ENCODE data around the gene BAG3.

The BAG3 gene

GRCh38 chr10:119630300-119630699, 20.9 kb upstream of the BAG3 start:
- no peak for TF ChIP-seq CTCF (IDR thresholded peaks at IDR 0.05)
- Histone ChIP-seq H3K4me3 (ENCODE audit: low read depth, low read length) (no peak overlapping the region), H3K9ac (no peak overlapping the region), H3K4me1 (no peaks in the 10 kb centered on the region), H2AFZ (no peak overlapping the region), H3K4me2 (ENCODE audit: low read length) (no peak overlapping the region), H3K36me3 (ENCODE audit: control insufficient read depth, insufficient read depth, low read length) (no peaks in the 10 kb centered on the region), H3K27ac (no peak overlapping the region), H3K9me3 (ENCODE audit: control insufficient read depth, low read length) (no peaks in the 10 kb centered on the region), H3K79me2 (no peaks in the 10 kb centered on the region), H3K27me3 (ENCODE audit: control insufficient read depth, insufficient read depth, low read length) (no peaks in the 10 kb centered on the region)

GRCh38 chr10:119633538-119634218, 17.5 kb upstream of the BAG3 start:
- H3K27me3 ChIP-seq (ENCODE audit: control insufficient read depth, insufficient read depth, low read length): no peaks in the 10 kb centered on the region
- H3K4me1 ChIP-seq: no peaks in the 10 kb centered on the region
- no peak overlapping the region for H3K4me3 ChIP-seq (ENCODE audit: low read depth, low read length)
- no peak for TF ChIP-seq CTCF (IDR thresholded peaks at IDR 0.05)
- H3K9me3 ChIP-seq (ENCODE audit: control insufficient read depth, low read length): no peaks in the 10 kb centered on the region
- H3K79me2 ChIP-seq: no peaks in the 10 kb centered on the region
- H3K4me2 ChIP-seq (ENCODE audit: low read length): no peak overlapping the region
- no peak overlapping the region for H3K27ac ChIP-seq
- H2AFZ ChIP-seq: no peak overlapping the region
- H3K9ac ChIP-seq: no peak overlapping the region
- H3K36me3 ChIP-seq (ENCODE audit: control insufficient read depth, insufficient read depth, low read length): no peaks in the 10 kb centered on the region

- Histone ChIP-seq H2AFZ (no peak overlapping the region), H3K27ac (no peak overlapping the region)
These were observed 17.0 kb upstream of the BAG3 start for GRCh38 chr10:119634219-119634544.

GRCh38 chr10:119637631-119638030, 13.5 kb upstream of the BAG3 start:
- Histone ChIP-seq H3K27ac (no peak overlapping the region), H3K4me1 (no peaks in the 10 kb centered on the region), H3K27me3 (ENCODE audit: control insufficient read depth, insufficient read depth, low read length) (no peaks in the 10 kb centered on the region), H2AFZ (no peak overlapping the region), H3K79me2 (no peaks in the 10 kb centered on the region), H3K9ac (no peak overlapping the region), H3K9me3 (ENCODE audit: control insufficient read depth, low read length) (no peaks in the 10 kb centered on the region), H3K4me3 (ENCODE audit: low read depth, low read length) (no peak overlapping the region), H3K36me3 (ENCODE audit: control insufficient read depth, insufficient read depth, low read length) (no peaks in the 10 kb centered on the region), H3K4me2 (ENCODE audit: low read length) (no peak overlapping the region)
- TF ChIP-seq CTCF (IDR thresholded peaks at IDR 0.05): no peak

More at GRCh38 chr10:119634219-119634544, 17.0 kb upstream of the BAG3 start:
- Histone ChIP-seq H3K4me1 (no peaks in the 10 kb centered on the region), H3K9ac (no peak overlapping the region), H3K27me3 (ENCODE audit: control insufficient read depth, insufficient read depth, low read length) (no peaks in the 10 kb centered on the region), H3K4me2 (ENCODE audit: low read length) (no peak overlapping the region), H3K79me2 (no peaks in the 10 kb centered on the region), H3K36me3 (ENCODE audit: control insufficient read depth, insufficient read depth, low read length) (no peaks in the 10 kb centered on the region), H3K4me3 (ENCODE audit: low read depth, low read length) (no peak overlapping the region), H3K9me3 (ENCODE audit: control insufficient read depth, low read length) (no peaks in the 10 kb centered on the region)
- no peak for TF ChIP-seq CTCF (IDR thresholded peaks at IDR 0.05)

- no peak overlapping the region for H3K4me3 ChIP-seq (ENCODE audit: low read depth, low read length)
- TF ChIP-seq CTCF (IDR thresholded peaks at IDR 0.05): no peak
These were observed 12.2 kb upstream of the BAG3 start for GRCh38 chr10:119638982-119639381.

More at GRCh38 chr10:119638982-119639381, 12.2 kb upstream of the BAG3 start:
- H3K27me3 ChIP-seq (ENCODE audit: control insufficient read depth, insufficient read depth, low read length): no peaks in the 10 kb centered on the region
- H3K9ac ChIP-seq: no peak overlapping the region
- H3K4me1 ChIP-seq: no peaks in the 10 kb centered on the region
- H3K79me2 ChIP-seq: no peaks in the 10 kb centered on the region
- H2AFZ ChIP-seq: no peak overlapping the region
- H3K36me3 ChIP-seq (ENCODE audit: control insufficient read depth, insufficient read depth, low read length): no peaks in the 10 kb centered on the region
- H3K27ac ChIP-seq: no peak overlapping the region
- no peaks in the 10 kb centered on the region for H3K9me3 ChIP-seq (ENCODE audit: control insufficient read depth, low read length)
- H3K4me2 ChIP-seq (ENCODE audit: low read length): no peak overlapping the region
